Activated T-cell treated with anti-CD3 and anti-CD28 coated beads for 48 hours (primary cell): ENCODE measurements around the gene VPS26B.
A peak's percentile ranks its signal among the peaks of the same experiment; 100 is the strongest.
"Not testable (repeated sequence)": the region's sequence is repeated elsewhere in the genome, so short reads cannot be mapped to it uniquely, and the experiment has no call there.

Source experiments
- DNase-seq: peaks from one replicate; pipeline ENCODE4 v3.0.0-alpha.2; 2020; ENCODE audit warnings: low read depth

The VPS26B gene

DNA sequence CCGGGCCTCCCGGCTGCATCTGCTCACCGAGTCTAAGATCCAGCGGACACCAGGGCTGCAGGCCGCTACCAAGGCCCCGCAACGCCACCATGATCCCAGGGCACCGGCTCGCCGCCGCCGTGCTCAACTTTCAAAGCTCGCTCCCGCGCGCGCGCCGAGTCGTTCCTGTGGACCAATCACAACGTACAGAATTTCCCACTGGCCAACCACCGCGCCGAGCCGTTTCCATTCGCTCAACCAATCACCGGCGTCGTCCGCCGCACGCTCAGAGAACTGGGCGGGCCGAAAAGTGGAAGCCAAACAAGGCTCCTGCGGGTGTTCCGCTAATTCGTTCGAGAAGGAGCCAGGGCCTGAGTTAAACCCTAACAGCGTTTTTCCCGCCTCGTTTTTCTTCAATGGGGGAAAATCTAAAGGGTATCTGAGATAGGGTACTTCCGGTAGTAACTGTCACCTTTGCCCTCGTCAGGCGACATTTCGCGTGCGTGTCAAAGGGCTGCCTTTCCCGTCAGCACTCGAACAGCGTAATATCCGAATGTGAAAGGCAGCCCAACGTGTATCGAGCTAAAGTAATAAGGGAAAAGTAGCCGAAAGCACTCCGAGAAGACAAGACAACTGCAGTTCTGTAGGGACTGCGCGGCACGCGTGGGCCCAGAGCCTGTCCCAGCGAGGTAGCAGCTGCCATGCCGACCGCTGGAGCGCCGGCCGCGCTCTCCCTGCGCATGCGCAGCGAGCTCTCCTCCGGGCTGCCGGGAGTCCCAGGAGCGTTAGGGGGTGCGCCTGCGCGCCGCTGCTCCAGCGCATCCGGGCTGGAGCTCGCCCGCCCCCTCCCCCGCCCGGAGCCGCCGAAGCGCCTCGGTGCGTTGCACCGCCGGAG is at the start of gene VPS26B, which contains the start of gene NCAPD3:
TSS of gene VPS26B (plus strand) at position 836 of the 874 bp plus-strand sequence. CDS start 452 bp downstream, outside the sequence.
TSS of gene NCAPD3 (minus strand) at position 132 of the 874 bp plus-strand sequence. CDS start at position 91, 41 bp downstream.
- peak; percentile 93 for DNase-seq

DNA sequence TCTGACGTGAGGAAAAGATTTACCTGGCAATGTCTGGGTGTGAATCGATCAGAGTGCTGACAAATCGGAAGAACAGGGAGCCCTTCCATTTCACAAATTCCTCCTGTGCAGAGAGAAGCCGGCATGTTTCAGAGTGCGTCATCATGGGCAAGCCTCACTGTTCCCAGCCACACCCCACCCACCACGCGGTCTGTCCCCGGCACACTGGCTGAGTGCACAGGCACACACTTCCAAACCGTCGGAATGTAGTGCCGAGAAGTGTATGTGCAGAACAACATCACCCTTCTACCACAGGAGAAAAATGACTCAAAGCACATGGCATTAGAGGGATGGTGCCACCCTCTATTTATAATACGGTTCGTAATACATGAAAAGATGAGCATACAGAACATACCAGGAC is 48.2 kb upstream of the VPS26B start:
- DNase-seq = no peak

DNA sequence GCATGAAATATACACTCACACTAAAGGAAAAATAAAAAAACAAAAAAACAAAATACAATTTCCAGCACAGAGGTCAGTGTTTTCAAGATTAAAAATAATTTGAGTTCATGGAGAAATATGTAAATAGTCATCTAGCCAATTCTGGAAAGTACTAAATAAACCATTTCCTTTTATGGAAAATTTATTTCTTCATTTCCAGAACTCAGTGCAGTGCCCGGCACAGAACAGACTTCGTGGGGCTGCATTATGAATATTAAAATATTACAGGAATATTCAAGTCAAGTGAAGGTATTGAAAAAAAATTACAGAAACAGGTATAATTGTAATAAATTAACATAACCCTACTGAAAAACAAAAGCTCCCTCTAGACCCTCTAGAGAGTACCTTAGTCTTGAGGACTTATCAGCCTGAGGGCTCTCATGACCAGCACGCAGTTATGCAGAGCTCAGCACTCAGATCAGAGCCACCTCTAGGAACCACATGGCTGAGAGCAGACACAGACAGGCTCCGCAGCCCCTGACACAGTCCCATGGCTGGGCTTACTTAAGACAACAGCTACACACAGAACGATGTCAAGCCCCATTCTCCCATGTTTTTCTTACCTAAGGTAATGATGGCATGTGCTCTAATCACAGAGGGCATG is 46.3 kb upstream of the VPS26B start:
- DNase-seq = no peak

DNA sequence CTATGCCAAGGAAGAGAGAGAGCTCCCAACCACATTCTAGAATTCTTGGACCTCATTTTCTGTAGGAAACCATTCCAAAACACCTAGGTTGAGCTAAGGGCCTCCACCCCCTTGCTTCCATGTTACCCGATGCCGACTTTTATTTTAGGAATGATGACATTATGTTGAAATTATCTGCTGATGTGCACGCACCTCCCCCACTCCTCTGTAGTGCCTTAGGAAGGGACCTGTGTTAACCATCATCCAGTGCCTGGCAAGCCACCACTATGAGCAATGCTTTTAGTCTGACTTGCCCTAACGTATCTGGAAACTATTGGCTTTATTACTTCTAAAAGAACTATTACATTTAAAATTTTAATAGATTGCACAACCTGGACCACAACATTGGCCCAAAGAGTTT is 42.8 kb upstream of the VPS26B start:
- DNase-seq = no peak

DNA sequence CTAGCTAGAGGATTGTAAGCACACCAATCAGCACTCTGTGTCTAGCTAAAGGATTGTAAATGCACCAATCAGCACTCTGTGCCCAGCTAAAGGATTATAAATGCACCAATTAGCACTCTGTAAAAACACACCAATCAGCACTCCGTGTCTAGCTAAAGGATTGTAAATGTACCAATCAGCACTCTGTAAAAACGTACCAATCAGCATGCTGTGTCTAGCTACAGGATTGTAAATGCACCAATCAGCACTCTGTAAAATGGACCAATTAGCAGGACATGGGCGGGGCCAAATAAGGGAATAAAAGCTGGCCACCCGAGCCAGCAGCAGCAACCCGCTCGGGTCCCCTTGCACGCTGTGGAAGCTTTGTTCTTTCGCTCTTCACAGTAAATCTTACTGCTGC is 36.4 kb upstream of the VPS26B start:
- DNase-seq = not testable (repeated sequence)

DNA sequence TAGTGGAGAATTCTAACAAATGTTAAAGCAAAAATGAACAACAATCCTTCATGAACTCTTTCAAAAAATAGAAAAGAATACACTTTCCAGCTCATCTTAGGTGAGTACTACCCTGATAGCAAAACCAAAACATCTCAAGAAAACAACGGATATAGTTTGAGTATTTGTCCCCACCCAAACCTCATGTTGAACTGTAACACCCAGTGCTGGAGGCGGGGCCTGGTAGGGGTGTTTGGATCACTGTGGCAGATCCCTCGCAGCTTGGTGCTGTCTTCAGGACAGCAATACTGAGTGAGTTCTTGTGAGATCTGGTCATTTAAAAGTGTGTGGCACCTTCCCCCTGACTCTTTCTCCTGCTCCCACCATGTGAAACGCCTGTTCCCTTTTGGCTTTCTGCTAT is 27.7 kb upstream of the VPS26B start:
- DNase-seq = no peak

DNA sequence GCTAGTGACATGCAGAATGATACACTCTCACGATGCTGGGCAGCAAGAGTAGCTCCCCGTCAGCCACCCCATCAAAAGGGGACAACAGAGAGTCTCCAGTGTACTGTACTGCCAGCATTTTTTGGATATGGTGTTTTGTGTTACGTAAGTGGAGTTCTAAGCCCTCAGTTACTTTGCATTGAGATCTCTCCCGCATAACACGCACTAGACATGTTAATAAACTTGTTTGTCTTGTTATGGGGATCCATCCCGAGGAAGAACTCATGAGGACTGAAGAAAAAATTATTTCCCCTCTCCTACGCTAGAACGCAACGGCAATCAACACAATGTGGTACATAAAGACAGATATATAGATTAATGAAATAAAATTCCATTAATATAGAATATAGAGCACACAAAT is 24.9 kb upstream of the VPS26B start:
- no peak for DNase-seq

DNA sequence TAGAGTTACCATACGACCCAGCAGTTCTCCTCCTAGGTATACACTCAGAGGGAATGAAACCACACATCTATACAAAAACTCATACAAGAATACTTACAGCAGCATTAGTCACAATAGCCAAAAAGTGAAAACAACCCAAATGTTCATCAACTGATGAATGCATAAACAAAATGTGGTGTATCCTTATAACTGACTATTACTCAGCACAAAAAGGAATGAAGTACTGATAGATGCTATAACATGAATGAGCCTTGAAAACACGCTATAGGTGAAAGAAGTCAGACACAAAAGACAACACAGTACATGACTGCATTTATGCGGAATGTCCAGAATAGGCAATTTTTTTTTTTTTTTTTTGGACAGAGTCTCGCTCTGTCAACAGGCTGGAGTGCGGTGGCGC is 23.8 kb upstream of the VPS26B start:
- no peak for DNase-seq

DNA sequence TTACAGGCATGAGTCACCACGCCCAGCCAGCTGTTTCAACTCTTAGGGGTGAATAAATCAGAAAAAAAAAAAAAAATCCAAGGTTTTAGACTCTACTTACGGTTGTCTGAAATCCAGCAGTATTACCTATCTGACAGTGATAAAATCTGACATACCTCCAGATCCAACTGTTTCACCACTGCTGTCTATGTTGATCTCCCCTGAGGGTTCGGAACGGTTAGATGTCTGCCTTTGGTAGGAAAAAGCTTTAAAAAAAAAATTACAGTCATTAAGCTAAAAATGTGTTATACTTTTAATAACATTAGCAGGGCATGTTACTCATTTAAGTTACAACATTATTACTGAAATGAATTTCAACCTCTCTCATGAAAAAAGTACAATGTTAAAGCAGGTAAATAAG is 21.8 kb upstream of the VPS26B start:
- no peak for DNase-seq

DNA sequence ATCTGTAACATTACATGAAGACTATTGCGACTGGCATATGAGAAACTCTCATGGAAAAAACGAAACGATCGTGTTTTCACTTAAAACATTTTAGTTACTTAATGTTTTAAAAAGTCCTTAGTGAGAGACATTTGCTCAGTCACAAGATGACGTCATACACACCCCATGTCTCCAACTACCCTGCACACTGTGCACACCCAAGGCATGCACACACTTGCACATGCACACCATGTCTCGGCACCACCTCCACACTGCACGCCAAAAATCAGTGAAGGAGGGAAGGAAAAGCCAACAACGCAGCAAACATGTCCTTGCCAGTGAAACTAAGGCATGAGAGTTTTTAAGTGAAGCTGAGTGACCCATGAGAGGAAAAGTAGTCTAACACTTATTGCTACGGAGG is 18.7 kb upstream of the VPS26B start:
- no peak for DNase-seq

DNA sequence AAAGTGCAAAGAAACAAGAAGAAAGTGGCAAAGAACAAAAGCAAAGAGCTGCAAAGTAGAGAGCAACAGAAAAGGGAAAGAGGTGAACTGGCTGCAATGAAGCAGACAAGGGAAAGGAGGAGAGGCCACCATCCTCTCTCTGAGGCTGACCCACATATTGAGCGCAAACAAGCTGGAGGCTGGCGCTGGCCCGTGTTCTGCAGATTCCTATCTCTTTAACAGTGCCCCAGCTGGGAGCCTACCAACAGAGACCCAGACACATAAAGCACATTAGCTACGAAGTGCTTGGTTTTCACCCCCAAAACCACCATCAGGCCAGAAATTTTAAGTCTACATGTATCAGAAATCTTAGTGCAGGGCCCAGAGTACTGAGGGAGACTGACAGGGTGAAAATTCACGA is 18.3 kb upstream of the VPS26B start:
- DNase-seq = no peak

DNA sequence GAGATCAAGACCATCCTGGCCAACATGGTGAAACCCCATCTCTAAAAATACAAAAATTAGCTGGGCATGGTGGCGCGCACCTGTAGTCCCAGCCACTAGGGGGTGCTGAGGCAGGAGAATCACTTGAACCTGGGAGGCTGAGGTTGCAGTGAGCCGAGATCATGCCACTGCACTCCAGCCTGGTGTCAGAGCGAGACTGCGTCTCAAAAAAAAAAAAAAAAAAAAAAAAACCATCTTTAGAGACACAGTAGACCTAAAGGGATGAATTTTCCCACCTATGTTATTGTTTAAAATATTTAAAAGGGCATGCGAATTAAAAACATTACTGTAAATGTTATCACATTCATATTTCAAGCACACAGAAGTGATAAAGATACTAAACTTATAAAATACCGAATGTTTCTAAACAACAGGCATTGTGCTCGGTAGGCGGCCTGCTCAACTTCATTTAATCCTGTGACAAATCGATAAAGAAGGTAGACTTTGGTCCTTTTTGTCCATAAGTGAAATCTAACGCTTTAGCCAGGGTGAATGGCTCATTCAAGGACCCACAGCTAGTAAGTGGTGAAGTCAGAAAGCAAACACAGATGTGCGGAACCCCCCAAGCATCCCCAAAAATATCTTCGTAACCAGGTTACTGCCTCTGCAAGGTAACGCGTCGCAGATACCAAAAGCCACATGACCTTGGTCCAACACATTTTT is 16.8 kb upstream of the VPS26B start:
- peak; percentile 58 for DNase-seq

DNA sequence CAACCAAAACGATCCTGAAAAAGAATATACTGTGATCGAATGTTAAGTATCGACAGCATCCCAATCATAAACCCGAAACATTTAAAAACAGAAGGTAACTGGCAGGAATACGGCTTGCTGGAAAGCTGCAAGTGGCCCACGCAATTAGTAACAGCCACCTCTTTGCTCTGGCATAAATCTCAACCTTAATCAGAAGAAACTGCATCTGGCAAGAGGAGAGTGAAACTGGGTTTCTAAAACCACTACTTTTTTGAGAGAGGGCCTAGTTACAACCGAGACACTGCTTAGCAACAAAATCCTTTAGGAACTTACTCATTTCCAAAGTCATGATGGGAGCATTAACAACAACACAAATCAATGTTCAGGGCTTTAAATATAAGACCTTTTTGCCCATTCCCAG is 8.6 kb upstream of the VPS26B start:
- no peak for DNase-seq

DNA sequence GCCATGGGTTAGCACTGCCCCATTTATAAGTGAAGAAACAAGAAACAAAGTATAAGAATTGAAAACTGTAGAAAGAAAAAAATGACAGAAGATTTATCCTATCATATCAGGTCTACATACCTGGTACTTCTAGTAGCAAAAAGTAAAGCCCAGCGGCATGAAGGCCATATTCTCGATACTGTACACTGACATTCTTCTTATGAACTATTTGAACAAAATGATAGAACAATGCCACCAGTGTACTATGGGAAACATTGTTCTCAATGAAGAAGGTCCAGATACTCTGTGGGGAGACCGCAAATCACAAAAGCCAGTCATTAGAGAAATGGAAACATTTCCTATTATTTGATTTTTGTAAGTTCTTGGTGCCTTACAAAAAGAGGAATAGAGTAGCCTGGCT is 7.7 kb upstream of the VPS26B start:
- no peak for DNase-seq

DNA sequence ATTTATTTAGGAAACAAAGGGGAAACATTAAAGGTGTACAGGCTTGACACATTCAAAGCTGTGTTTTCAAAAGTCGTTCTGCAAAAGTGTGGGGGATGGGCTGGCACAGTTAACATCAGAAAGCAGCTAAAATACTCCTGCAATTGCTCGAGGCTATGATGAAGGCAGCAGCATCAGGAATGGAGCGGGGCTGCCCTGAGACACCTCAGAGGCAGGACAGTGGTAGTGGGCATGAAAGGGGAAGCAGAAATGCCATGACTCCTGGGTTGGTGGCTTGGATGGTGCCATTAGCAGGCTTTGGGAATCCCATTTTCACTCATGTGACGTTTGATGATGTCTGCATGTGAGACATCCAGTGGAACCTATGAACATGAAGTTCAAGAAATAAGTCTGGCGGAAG is 1.4 kb upstream of the VPS26B start:
- DNase-seq = no peak

DNA sequence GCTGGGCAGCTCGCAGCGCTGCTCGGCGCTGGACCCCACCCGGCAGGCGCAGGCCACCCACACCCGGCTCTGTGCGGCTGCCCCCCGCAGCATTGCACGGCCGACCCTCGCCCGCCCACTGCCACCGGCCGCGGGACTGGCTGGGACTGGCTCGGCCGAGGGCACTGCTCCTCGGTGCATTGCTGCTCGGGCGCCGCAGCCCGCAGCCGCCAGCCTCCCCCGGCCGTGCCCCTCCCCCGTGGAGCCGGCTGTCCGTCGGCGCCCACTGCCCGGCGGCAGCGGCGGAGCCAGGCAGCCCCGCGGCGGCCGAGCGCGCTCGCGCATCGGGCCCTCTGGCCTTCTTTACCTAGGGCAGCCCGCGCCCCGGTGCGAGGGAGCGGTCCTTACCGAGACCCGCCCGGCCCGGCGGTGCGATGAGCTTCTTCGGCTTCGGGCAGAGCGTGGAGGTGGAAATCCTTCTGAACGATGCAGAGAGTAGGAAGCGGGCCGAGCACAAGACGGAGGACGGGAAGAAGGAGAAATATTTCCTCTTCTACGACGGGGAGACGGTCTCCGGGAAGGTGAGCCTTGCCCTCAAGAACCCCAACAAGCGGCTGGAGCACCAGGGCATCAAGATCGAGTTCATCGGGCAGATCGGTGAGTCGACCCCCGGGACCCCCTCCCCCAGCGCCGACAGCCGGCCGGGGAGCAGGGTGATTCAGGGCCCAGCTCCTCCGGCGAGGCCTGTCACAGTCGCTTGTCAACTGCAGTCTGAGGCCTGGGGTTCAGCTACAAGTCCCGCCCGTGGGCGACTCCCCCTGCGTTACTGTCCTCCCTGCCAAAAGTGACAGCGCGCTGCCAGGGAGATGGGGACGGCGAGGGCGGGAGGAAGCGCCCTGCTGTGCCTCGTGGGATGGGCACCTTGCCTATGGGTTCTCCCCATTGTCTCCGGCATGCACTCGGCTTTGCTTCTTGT is 516 bp downstream of the VPS26B start:
- peak; percentile 60 for DNase-seq

DNA sequence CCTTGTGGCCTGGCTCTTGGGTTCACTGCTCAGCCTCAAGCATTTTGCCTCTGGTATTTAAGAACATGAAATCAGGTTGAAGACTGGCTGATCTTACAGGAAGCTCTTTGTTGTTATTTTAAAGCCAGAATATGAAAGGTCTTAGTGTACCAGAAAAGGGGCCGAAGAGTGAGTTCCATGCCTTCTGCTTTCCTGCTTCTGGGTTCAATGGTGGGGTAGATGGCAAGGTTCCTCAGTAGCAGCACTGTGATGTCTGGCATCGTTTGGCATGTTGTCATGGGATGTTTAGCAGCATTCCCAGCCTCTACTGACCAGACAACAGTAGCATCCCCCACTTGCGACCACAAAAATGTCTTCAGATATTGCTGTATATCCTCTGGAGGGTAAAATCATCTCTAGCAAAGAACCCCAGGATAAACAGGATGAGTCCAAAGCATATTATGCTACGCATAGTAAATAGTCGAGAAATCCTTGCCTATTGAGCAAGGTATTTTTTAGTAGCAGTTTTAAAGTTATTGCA is 2.4 kb downstream of the VPS26B start:
- no peak for DNase-seq

DNA sequence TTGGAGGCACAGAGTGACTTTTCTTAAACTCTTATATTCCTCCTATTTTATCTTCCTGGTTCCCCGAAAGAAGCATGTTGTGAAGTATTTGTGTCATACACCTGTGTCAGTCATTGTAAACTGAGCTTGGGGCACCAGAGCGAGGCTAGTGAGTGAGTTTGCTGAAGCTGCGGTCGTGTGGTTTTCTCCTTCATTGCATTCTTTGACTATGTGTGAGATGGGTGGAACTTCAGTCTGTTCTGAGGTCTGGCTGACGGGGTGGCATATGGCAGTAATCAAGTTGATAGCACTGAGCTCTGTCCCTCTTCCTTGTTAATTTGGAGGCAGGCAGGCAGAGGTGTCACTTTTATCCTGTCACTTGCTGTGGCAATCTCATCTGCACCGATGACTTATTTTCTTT is 4.2 kb downstream of the VPS26B start:
- peak; percentile 12 for DNase-seq

DNA sequence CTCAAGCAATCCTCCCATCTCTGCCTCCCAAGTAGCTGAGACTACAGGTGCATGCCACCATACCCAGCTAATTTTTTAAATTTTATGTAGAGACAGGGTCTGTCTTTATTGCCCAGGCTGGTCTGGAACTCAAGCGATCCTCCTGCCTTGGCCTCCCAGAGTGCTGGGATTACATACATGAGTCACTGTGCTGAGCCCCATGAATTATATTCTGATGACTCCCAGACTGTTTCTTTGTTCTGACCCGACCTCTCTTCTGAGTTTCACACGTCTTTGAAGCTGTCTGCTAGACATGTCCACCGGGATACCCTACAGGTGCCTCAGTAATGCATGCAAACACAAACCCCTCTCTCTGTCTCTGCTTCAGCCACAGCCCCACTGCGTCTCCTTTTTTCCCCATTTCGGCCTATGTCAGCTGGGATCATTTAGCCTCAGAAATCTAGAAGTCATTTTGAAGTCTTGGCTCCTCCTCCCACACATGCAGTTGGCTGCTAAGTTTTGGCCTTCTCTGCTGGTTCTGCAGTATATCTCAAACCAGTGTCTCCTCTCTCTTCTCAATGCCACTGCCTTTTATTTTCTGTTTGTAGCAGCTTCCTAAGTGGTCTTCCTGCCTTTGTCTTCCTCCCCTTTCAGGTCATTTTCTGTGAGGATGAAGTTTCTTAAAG is 4.8 kb downstream of the VPS26B start:
- no peak for DNase-seq

DNA sequence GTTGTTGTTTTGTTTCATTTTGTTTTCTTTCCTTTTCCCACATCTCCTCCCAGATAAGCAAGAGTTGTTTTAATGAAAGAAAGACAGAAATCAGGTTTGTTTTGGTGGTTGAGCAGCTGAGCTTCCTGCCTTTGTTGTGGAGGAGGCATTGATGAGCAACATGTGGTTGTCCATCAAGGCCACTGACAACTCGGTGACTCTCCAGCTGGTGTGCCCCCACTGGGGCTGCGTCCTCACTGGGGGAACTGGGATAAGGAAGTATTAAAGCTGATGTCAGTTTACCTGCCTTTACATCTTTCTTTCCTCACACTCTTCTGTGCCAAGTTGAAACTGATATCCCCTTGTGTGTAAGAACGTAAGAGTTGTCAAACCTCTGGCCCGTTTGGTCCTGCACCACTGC is 5.9 kb downstream of the VPS26B start:
- no peak for DNase-seq
